ENCODE data around the gene PI16. TPM values are rescaled to one million over a fixed set of nuclear protein-coding genes. Genes with fewer than 3 reads are reported as not detected.

PI16 gene
- polyA plus RNA-seq, 3 donors, result 0.22 TPM; not detected in 2

DNA sequence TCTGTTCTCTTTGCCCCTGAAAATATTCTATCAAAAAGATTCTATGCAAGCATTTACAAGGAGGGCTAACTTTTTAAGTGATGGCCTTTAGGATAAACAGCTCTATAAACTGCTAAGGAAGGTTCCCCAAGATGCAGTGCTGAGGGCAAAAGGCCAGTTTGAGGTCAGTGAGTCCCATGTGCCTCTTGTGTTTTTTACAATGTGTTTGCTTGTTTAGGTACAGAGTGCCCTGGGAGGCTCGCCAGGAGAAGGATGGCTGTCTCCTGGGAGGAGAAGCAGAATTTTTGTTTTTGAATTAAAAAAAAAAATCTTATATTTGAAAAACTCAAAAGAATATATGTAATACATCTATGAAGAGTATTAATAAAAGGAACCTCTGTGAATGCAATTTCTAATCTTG lies 18.7 kb downstream of the PI16 start:
- Mint-ChIP-seq H3K27me3 (ENCODE audit: low read depth in 3 of 3) (peaks cover 0 to 1% (median 1%) of the 10 kb centered on the region in 3 donors), H3K36me3 (peaks cover 97 to 100% of the 10 kb centered on the region in 2 donors), H3K27ac (no peak overlapping the region), H3K4me3 (no peak overlapping the region), H3K4me1 (no peaks in the 10 kb centered on the region), H3K9me3 (no peaks in the 10 kb centered on the region)
- TF ChIP-seq, protein P1, sequence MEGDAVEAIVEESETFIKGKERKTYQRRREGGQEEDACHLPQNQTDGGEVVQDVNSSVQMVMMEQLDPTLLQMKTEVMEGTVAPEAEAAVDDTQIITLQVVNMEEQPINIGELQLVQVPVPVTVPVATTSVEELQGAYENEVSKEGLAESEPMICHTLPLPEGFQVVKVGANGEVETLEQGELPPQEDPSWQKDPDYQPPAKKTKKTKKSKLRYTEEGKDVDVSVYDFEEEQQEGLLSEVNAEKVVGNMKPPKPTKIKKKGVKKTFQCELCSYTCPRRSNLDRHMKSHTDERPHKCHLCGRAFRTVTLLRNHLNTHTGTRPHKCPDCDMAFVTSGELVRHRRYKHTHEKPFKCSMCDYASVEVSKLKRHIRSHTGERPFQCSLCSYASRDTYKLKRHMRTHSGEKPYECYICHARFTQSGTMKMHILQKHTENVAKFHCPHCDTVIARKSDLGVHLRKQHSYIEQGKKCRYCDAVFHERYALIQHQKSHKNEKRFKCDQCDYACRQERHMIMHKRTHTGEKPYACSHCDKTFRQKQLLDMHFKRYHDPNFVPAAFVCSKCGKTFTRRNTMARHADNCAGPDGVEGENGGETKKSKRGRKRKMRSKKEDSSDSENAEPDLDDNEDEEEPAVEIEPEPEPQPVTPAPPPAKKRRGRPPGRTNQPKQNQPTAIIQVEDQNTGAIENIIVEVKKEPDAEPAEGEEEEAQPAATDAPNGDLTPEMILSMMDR (IDR thresholded peaks at IDR 0.05), result no peak
- no peak overlapping the region for H3K4me2 ChIP-seq (replicated peaks; ENCODE audit: extremely low read depth, low read length, poor library complexity, severe bottlenecking)
- no CpG with 5 or more reads among the region's 1 CpG for WGBS (ENCODE audit: insufficient coverage)
- H3K79me2 ChIP-seq (ENCODE audit: insufficient read depth, low read length), result peaks cover 10% of the 10 kb centered on the region
- H4K20me1 ChIP-seq (ENCODE audit: insufficient read depth, low read length), result peaks cover 77% of the 10 kb centered on the region
- H3K27ac ChIP-seq (ENCODE audit: low read depth in 1 of 2, low read length in 2 of 2), result no peak overlapping the region
- no peaks in the 10 kb centered on the region for H3K9me3 ChIP-seq (replicated peaks in 1 of 2; ENCODE audit: control insufficient read depth in 1 of 2, insufficient read depth in 1 of 2, low read length in 2 of 2)
- no peak overlapping the region for H3K4me3 ChIP-seq (replicated peaks in 1 of 3; ENCODE audit: low read depth in 2 of 3, low read length in 3 of 3)
- H3K4me1 ChIP-seq (ENCODE audit: control insufficient read depth in 1 of 2, insufficient read depth in 2 of 2, low read length in 2 of 2), result no peaks in the 10 kb centered on the region
- H3K36me3 ChIP-seq (replicated peaks in 1 of 2; ENCODE audit: control insufficient read depth in 1 of 2, insufficient read depth in 2 of 2, low read length in 2 of 2), result peaks cover 100% of the 10 kb centered on the region in 2 donors
- no peak overlapping the region for H2AFZ ChIP-seq (ENCODE audit: insufficient read depth, low read depth, low read length, poor library complexity, severe bottlenecking)
- no peaks in the 10 kb centered on the region for H3K27me3 ChIP-seq (ENCODE audit: control insufficient read depth in 2 of 2, insufficient read depth in 2 of 2, low read length in 2 of 2)
- intact Hi-C loops (cut with micrococcal nuclease), result no loop called here
- DNase-seq, result no peak
- no peak overlapping the region for H3K9ac ChIP-seq (ENCODE audit: insufficient read depth, low read length, poor library complexity, severe bottlenecking)

DNA sequence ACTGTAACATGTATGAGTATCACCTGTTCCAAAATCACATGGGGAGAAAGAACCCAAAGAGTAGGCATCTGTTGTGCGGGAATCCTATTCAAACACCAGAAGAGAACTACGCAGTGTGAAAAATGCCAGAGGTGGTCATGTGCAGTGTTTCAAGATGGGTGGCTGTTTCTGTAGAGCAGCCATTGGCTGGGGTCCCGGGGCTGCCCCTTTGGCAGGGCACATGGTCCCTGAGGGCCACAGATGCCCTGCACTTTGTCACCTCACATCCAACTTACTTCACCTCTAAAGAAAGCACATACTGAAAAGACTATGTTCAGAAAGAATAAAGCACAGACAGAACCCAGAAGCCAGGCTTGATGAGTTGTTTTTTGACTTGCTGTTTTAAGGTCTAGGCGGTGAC lies 19.1 kb downstream of the PI16 start:
- no peak for DNase-seq
- H4K20me1 ChIP-seq (ENCODE audit: insufficient read depth, low read length), result peaks cover 77% of the 10 kb centered on the region
- no peak overlapping the region for H3K4me3 Mint-ChIP-seq
- H3K27ac Mint-ChIP-seq, result no peak overlapping the region
- H3K4me3 ChIP-seq (replicated peaks in 1 of 3; ENCODE audit: low read depth in 2 of 3, low read length in 3 of 3), result no peak overlapping the region
- TF ChIP-seq, protein P1 (IDR thresholded peaks at IDR 0.05), result no peak
- H3K9ac ChIP-seq (ENCODE audit: insufficient read depth, low read length, poor library complexity, severe bottlenecking), result no peak overlapping the region
- peaks cover 100% of the 10 kb centered on the region in 2 donors for H3K36me3 ChIP-seq (replicated peaks in 1 of 2; ENCODE audit: control insufficient read depth in 1 of 2, insufficient read depth in 2 of 2, low read length in 2 of 2)
- no peak overlapping the region for H3K27ac ChIP-seq (ENCODE audit: low read depth in 1 of 2, low read length in 2 of 2)
- H3K36me3 Mint-ChIP-seq, result peaks cover 97 to 100% of the 10 kb centered on the region in 2 donors
- H3K9me3 ChIP-seq (replicated peaks in 1 of 2; ENCODE audit: control insufficient read depth in 1 of 2, insufficient read depth in 1 of 2, low read length in 2 of 2), result no peaks in the 10 kb centered on the region
- no peaks in the 10 kb centered on the region for H3K4me1 Mint-ChIP-seq
- H3K27me3 ChIP-seq (ENCODE audit: control insufficient read depth in 2 of 2, insufficient read depth in 2 of 2, low read length in 2 of 2), result no peaks in the 10 kb centered on the region
- H3K9me3 Mint-ChIP-seq, result no peaks in the 10 kb centered on the region
- WGBS (ENCODE audit: insufficient coverage), result 100% methylated on average over 1 of the region's 4 CpGs
- H3K27me3 Mint-ChIP-seq (ENCODE audit: low read depth in 3 of 3), result peaks cover 0 to 1% (median 1%) of the 10 kb centered on the region in 3 donors
- H3K79me2 ChIP-seq (ENCODE audit: insufficient read depth, low read length), result peaks cover 14% of the 10 kb centered on the region
- intact Hi-C loops (cut with micrococcal nuclease), result no loop called here
- no peak overlapping the region for H2AFZ ChIP-seq (ENCODE audit: insufficient read depth, low read depth, low read length, poor library complexity, severe bottlenecking)
- H3K4me1 ChIP-seq (ENCODE audit: control insufficient read depth in 1 of 2, insufficient read depth in 2 of 2, low read length in 2 of 2), result no peaks in the 10 kb centered on the region
- no peak overlapping the region for H3K4me2 ChIP-seq (replicated peaks; ENCODE audit: extremely low read depth, low read length, poor library complexity, severe bottlenecking)

Data from CD14-positive monocyte (primary cell).